GM18907 (cell line): ENCODE results near the gene REELD1.
A peak's percentile ranks its signal among the peaks of the same experiment; 100 is the strongest.

Experiments used
- ATAC-seq: cut with Tn5 transposase; IDR thresholded peaks from one replicate; pipeline ENCODE4 v1.9.1; 2021; ENCODE audit warnings: mild to moderate bottlenecking, moderate library complexity; ENCODE audit not compliant: unreplicated experiment

Gene REELD1

GRCh38 chr4:146214238-146214637, at the start of gene REELD1:
REELD1 (plus strand) TSS chr4:146214538; CDS start chr4:146216953, 2,415 bp downstream.
- no peak for ATAC-seq

- ATAC-seq: no peak
Measured at GRCh38 chr4:146165221-146165620, 49.1 kb upstream of the REELD1 start.

GRCh38 chr4:146165840-146166239, 48.5 kb upstream of the REELD1 start:
- no peak for ATAC-seq

- ATAC-seq: no peak
Measured at GRCh38 chr4:146170149-146170548, 44.2 kb upstream of the REELD1 start.

GRCh38 chr4:146175541-146176453, 38.5 kb upstream of the REELD1 start, which contains the start of gene LSM6:
LSM6 (plus strand) TSS chr4:146175718; CDS start chr4:146182922, 7,204 bp downstream.
- peak; percentile 93 for ATAC-seq

GRCh38 chr4:146176891-146177290, 37.4 kb upstream of the REELD1 start:
- ATAC-seq: no peak

- ATAC-seq: no peak
Measured at GRCh38 chr4:146178126-146178525, 36.2 kb upstream of the REELD1 start.

GRCh38 chr4:146179784-146180370, 34.5 kb upstream of the REELD1 start:
- ATAC-seq: no peak

GRCh38 chr4:146182443-146182842, 31.9 kb upstream of the REELD1 start:
- peak; percentile 46 for ATAC-seq

- no peak for ATAC-seq
Measured at GRCh38 chr4:146183209-146183608, 31.1 kb upstream of the REELD1 start.

- ATAC-seq: no peak
Measured at GRCh38 chr4:146186041-146186440, 28.3 kb upstream of the REELD1 start.

- no peak for ATAC-seq
Measured at GRCh38 chr4:146186596-146186995, 27.7 kb upstream of the REELD1 start.

- no peak for ATAC-seq
Measured at GRCh38 chr4:146190456-146190855, 23.9 kb upstream of the REELD1 start.

GRCh38 chr4:146191766-146192458, 22.4 kb upstream of the REELD1 start:
- ATAC-seq: no peak

- no peak for ATAC-seq
Measured at GRCh38 chr4:146193628-146194027, 20.7 kb upstream of the REELD1 start.

- no peak for ATAC-seq
Measured at GRCh38 chr4:146194212-146194611, 20.1 kb upstream of the REELD1 start.

- ATAC-seq: no peak
Measured at GRCh38 chr4:146202665-146203064, 11.7 kb upstream of the REELD1 start.

- no peak for ATAC-seq
Measured at GRCh38 chr4:146207410-146207809, 6.9 kb upstream of the REELD1 start.

GRCh38 chr4:146210890-146211289, 3.4 kb upstream of the REELD1 start:
- ATAC-seq: no peak

- ATAC-seq: no peak
Measured at GRCh38 chr4:146211440-146211839, 2.9 kb upstream of the REELD1 start.

- no peak for ATAC-seq
Measured at GRCh38 chr4:146212781-146213180, 1.6 kb upstream of the REELD1 start.

GRCh38 chr4:146222313-146222712, 8.0 kb downstream of the REELD1 start:
- ATAC-seq: no peak
